Measurements from ENCODE around the gene RNLS. TPM values are rescaled to one million over a fixed set of nuclear protein-coding genes. Genes with fewer than 3 reads are reported as not detected.

The RNLS gene
- total and polyA plus RNA-seq, 2 of the 8 experiments (the other 6 are each of a cell fraction or from before 2014, with no cell fraction given) = 7.5 to 12.7 TPM

GRCh38 chr10:88401671-88402347, 181.3 kb downstream of the RNLS start:
- Histone ChIP-seq H3K79me2 (ENCODE audit: control insufficient read depth in 1 of 2, insufficient read depth in 2 of 2, low read length in 2 of 2) (no peaks in the 10 kb centered on the region), H2BK12ac (ENCODE audit: low read depth, low read length) (no peak overlapping the region), H2AK5ac (ENCODE audit: low read depth, low read length) (no peak overlapping the region), H3K18ac (ENCODE audit: extremely low read depth, low read length) (no peak overlapping the region), H3K23ac (ENCODE audit: insufficient read length) (no peak overlapping the region), H3K27ac (ENCODE audit: low read depth, low read length) (no peak overlapping the region), H3K14ac (ENCODE audit: insufficient read length) (no peak overlapping the region), H3K27me3 (replicated peaks in 1 of 4; ENCODE audit: control insufficient read depth in 3 of 4, extremely low read depth in 1 of 4, insufficient read depth in 3 of 4, low read length in 3 of 4) (no peaks in the 10 kb centered on the region), H3K9ac (replicated peaks in 1 of 4; ENCODE audit: extremely low read depth in 1 of 4, low read depth in 3 of 4, low read length in 3 of 4) (no peak overlapping the region), H3K56ac (replicated peaks; ENCODE audit: insufficient read length, low read depth, low read length) (no peak overlapping the region), H3K4me2 (ENCODE audit: insufficient read depth in 1 of 2, low read depth in 2 of 2, low read length in 2 of 2) (no peak overlapping the region), H2BK15ac (ENCODE audit: low read length) (no peak overlapping the region), H3K79me1 (ENCODE audit: low read depth, low read length) (no peaks in the 10 kb centered on the region), H4K91ac (replicated peaks; ENCODE audit: insufficient read length, low read length) (no peak overlapping the region), H2BK5ac (ENCODE audit: low read depth, low read length) (no peak overlapping the region), H4K20me1 (replicated peaks in 1 of 2; ENCODE audit: control insufficient read depth in 1 of 2, insufficient read depth in 2 of 2, low read length in 2 of 2) (peaks cover 0 to 1% of the 10 kb centered on the region in 2 experiments), H4K8ac (ENCODE audit: extremely low read depth, insufficient read depth, low read length) (no peak overlapping the region), H2BK20ac (ENCODE audit: low read length) (no peak overlapping the region), H2AFZ (ENCODE audit: low read length) (no peak overlapping the region), H3K9me3 (ENCODE audit: insufficient read depth in 2 of 2, low read depth in 1 of 2, low read length in 1 of 2) (peaks cover 0 to 6% of the 10 kb centered on the region in 2 experiments; a peak in 1 of 4 replicates), H3K4me1 (replicated peaks in 1 of 4; ENCODE audit: control insufficient read depth in 3 of 4, insufficient read depth in 4 of 4, low read length in 3 of 4) (no peaks in the 10 kb centered on the region), H3K36me3 (ENCODE audit: control insufficient read depth in 2 of 4, insufficient read depth in 4 of 4, low read length in 3 of 4) (no peaks in the 10 kb centered on the region; a peak in 2 of 8 replicates), H3K23me2 (ENCODE audit: low read depth, low read length) (no peaks in the 10 kb centered on the region), H2BK120ac (replicated peaks; ENCODE audit: low read depth, low read length) (no peak overlapping the region), H3K4ac (replicated peaks; ENCODE audit: insufficient read length, low read depth, low read length) (no peak overlapping the region), H3K4me3 (ENCODE audit: extremely low read depth in 1 of 4, insufficient read depth in 2 of 4, low read depth in 3 of 4, low read length in 4 of 4) (no peak overlapping the region), H4K5ac (ENCODE audit: insufficient read length, low read depth, low read length) (no peak overlapping the region)
- TF ChIP-seq CTCF (IDR thresholded peaks at IDR 0.05; ENCODE audit: control extremely low read depth in 1 of 3, insufficient read depth in 1 of 3, low read depth in 1 of 3, low read length in 3 of 3) (no peak), RAD21 (IDR thresholded peaks at IDR 0.05 in 1 of 2, conservative IDR thresholded peaks at IDR 0.05 in 1 of 2; ENCODE audit: low read depth in 2 of 2, low read length in 2 of 2) (peak; percentile 15 to 31; a peak in 1 of 4 replicates)
- DNase-seq (ENCODE audit: low read depth in 1 of 2, low spot score in 2 of 2) (no peak), FAIRE-seq (no peak)
- 70% methylated on average over 2 of the region's 2 CpGs; no CpG with 5 or more reads in 1 of the 2 experiments for WGBS, 2 experiments (ENCODE audit: extremely low coverage in 1 of 2, insufficient coverage in 1 of 2, insufficient read length in 1 of 2, insufficient replicate concordance in 2 of 2, low coverage in 1 of 2, low lambda C conversion rate in 2 of 2, missing lambda C conversion rate in 1 of 2)
- ChIA-PET CTCF (ENCODE audit: partially characterized antibody) (interaction anchor here (0.8 to 1.6 kb wide), 9 partner anchors 10 to 150 kb away, joined by 3 to 8 read pairs (median 3); no protein-coding TSS in a partner anchor), POLR2A (ENCODE audit: partially characterized antibody) (no interaction called here)
